Measurements from ENCODE around the gene RGL2.

DNA sequence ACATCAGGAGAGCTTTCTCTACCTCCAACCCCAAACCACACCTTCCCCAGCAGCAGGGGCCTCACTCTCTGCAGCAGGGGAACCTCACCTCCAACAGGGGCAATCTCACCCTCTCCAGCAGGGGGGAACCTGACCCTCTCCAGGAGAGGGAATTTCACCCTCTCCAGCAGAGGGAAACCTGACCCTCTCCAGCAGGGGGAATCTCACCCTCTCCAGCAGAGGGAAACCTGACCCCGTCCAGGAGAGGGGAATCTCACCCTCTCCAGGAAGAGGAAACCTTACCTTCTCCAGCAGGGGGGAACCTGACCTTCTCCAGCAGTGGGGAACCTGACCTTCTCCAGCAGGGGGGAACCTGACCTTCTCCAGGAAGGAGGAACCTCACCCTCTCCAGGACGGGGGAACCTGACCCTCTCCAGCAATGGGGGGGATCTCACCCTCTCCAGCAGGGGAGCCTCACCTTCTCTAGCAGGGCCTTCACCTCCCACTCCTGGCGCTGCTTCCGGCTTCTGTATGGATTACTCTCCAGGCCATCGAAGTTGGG, 18.7 kb downstream of the RGL2 start:
- TF ChIP-seq, protein P1, sequence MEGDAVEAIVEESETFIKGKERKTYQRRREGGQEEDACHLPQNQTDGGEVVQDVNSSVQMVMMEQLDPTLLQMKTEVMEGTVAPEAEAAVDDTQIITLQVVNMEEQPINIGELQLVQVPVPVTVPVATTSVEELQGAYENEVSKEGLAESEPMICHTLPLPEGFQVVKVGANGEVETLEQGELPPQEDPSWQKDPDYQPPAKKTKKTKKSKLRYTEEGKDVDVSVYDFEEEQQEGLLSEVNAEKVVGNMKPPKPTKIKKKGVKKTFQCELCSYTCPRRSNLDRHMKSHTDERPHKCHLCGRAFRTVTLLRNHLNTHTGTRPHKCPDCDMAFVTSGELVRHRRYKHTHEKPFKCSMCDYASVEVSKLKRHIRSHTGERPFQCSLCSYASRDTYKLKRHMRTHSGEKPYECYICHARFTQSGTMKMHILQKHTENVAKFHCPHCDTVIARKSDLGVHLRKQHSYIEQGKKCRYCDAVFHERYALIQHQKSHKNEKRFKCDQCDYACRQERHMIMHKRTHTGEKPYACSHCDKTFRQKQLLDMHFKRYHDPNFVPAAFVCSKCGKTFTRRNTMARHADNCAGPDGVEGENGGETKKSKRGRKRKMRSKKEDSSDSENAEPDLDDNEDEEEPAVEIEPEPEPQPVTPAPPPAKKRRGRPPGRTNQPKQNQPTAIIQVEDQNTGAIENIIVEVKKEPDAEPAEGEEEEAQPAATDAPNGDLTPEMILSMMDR (IDR thresholded peaks at IDR 0.05; ENCODE audit: low read depth, low read length): peak; percentile 32
- no peak for TF ChIP-seq EZH2phosphoT487 (IDR thresholded peaks at IDR 0.05; ENCODE audit: low read depth)
